ENCODE measurements around the gene NEDD8. TPM values are rescaled to one million over a fixed set of nuclear protein-coding genes. Genes with fewer than 3 reads are reported as not detected.
"Not testable (repeated sequence)": the region's sequence is repeated elsewhere in the genome, so short reads cannot be mapped to it uniquely, and the experiment has no call there.

The NEDD8 gene
- total RNA-seq, 1 experiment from 2014 or later: 192 TPM

DNA sequence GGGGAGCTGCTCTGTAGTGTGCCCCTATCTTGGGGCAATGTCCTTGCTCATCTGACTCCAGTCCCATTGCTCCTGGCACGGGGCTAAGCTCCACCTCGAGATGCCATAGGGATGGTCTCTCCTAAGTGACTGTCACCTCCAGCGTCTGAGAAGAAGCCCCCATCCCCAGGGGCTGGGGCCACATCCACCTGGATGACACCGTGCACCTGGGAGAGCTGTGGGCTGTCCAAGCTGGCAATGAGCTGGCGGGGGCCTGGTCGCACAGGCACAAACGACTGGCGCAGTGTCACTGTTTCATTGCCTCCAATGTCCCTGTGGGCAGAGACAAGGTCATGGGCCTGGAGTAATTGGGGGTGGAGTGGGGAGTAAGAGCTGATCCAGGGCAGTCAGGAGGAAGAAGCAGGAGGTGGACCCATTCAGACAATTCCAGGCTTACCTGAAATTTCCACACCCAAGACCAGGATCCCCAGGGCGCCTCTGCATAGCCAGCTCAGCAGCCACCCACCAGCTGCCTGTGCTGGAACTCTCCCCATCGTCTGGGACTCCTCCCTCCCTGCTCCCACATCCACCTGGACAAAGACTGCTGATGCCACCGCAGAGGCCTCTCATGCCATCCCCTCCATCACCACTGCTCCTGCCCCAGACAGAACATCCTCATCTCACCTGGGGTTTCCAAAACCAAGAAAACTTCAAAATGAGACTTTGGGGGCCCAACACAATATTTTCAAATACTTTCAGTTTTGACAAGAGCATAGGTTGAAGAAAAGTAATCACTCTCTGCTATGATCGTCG is 17.3 kb upstream of the NEDD8 start:
- intact Hi-C loops (cut with micrococcal nuclease; ENCODE audit: unreplicated experiment): no loop called here
- BruUV-seq (replicated peaks): no TSS peak
- Mint-ChIP-seq H3K36me3 (ENCODE audit: insufficient read depth, unreplicated experiment) (no peaks in the 10 kb centered on the region), H3K9me3 (ENCODE audit: low read depth, unreplicated experiment) (no peaks in the 10 kb centered on the region), H3K4me1 (ENCODE audit: low read depth, unreplicated experiment) (peaks cover 7% of the 10 kb centered on the region), H3K4me3 (ENCODE audit: low read depth, unreplicated experiment) (no peak overlapping the region), H3K27ac (ENCODE audit: unreplicated experiment) (no peak overlapping the region), H3K27me3 (ENCODE audit: unreplicated experiment) (no peaks in the 10 kb centered on the region)
- no peak for DNase-seq
- CTCF ChIA-PET: interaction anchor here (3.4 kb wide), 1 partner anchor 48 kb away, joined by 12 read pairs; no protein-coding TSS in a partner anchor
- TF ChIP-seq, protein P1, sequence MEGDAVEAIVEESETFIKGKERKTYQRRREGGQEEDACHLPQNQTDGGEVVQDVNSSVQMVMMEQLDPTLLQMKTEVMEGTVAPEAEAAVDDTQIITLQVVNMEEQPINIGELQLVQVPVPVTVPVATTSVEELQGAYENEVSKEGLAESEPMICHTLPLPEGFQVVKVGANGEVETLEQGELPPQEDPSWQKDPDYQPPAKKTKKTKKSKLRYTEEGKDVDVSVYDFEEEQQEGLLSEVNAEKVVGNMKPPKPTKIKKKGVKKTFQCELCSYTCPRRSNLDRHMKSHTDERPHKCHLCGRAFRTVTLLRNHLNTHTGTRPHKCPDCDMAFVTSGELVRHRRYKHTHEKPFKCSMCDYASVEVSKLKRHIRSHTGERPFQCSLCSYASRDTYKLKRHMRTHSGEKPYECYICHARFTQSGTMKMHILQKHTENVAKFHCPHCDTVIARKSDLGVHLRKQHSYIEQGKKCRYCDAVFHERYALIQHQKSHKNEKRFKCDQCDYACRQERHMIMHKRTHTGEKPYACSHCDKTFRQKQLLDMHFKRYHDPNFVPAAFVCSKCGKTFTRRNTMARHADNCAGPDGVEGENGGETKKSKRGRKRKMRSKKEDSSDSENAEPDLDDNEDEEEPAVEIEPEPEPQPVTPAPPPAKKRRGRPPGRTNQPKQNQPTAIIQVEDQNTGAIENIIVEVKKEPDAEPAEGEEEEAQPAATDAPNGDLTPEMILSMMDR (IDR thresholded peaks at IDR 0.05; ENCODE audit: unreplicated experiment): no peak

DNA sequence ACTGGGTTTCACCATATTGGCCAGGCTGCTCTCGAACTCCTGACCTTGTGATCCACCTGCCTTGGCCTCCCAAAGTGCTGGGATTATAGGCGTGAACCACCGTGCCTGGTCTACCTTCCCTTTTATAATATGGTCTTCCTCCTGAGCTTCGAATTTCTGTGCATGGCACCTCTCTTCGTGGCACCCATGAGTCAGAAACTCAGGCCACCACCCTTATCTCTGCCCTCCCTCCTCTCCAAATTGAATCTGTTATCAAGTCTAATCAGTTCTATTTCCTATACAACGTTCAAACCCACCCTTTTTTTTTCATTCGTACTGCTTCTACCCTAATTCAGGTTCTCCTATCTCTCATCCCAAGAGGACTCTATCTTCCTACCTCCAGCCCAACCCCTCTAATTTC is 15.3 kb upstream of the NEDD8 start:
- intact Hi-C loops (cut with micrococcal nuclease; ENCODE audit: unreplicated experiment): no loop called here
- H3K27me3 Mint-ChIP-seq (ENCODE audit: unreplicated experiment): no peaks in the 10 kb centered on the region
- H3K36me3 Mint-ChIP-seq (ENCODE audit: insufficient read depth, unreplicated experiment): peaks cover 15% of the 10 kb centered on the region
- H3K27ac Mint-ChIP-seq (ENCODE audit: unreplicated experiment): no peak overlapping the region
- H3K9me3 Mint-ChIP-seq (ENCODE audit: low read depth, unreplicated experiment): no peaks in the 10 kb centered on the region
- H3K4me3 Mint-ChIP-seq (ENCODE audit: low read depth, unreplicated experiment): no peak overlapping the region
- TF ChIP-seq, protein P1 (IDR thresholded peaks at IDR 0.05; ENCODE audit: unreplicated experiment): no peak
- CTCF ChIA-PET: interaction anchor here (1.1 to 3.4 kb wide), 2 partner anchors 9 to 50 kb away, joined by 3 to 12 read pairs; no protein-coding TSS in a partner anchor
- peaks cover 7% of the 10 kb centered on the region for H3K4me1 Mint-ChIP-seq (ENCODE audit: low read depth, unreplicated experiment)
- no TSS peak for BruUV-seq (replicated peaks)
- DNase-seq: no peak

DNA sequence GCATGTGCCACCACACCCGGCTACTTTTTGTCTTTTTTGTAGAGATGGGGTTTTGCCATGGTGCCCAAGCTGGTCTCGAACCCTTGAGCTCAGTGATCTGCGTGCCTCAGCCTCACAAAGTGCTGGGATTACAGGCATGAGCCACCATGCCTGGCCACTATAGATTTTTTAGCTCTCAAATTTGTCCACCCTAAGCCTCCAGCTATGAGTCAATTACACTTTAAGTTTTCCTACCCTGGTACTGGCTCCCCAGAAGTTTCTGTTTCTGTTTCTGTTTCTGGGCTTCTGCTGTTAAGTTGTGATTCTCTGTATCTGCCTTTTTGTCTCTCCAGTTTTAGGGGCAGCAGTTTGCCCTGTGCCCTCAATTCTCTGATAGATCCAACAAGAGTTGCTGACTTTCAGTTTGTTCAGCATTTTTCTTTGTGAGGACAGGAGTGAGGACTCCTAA is 14.6 kb upstream of the NEDD8 start:
- H3K4me1 Mint-ChIP-seq (ENCODE audit: low read depth, unreplicated experiment): peaks cover 5% of the 10 kb centered on the region
- no peak overlapping the region for H3K4me3 Mint-ChIP-seq (ENCODE audit: low read depth, unreplicated experiment)
- DNase-seq: no peak
- TF ChIP-seq, protein P1 (IDR thresholded peaks at IDR 0.05; ENCODE audit: unreplicated experiment): no peak
- no peaks in the 10 kb centered on the region for H3K9me3 Mint-ChIP-seq (ENCODE audit: low read depth, unreplicated experiment)
- intact Hi-C loops (cut with micrococcal nuclease; ENCODE audit: unreplicated experiment): no loop called here
- CTCF ChIA-PET: interaction anchor here (0.9 to 3.4 kb wide), 3 partner anchors 8 to 53 kb away, joined by 3 to 12 read pairs (median 3); partner anchors contain the start of genes DHRS1 and NOP9
- no peaks in the 10 kb centered on the region for H3K27me3 Mint-ChIP-seq (ENCODE audit: unreplicated experiment)
- H3K27ac Mint-ChIP-seq (ENCODE audit: unreplicated experiment): no peak overlapping the region
- BruUV-seq (replicated peaks): no TSS peak
- peaks cover 21% of the 10 kb centered on the region for H3K36me3 Mint-ChIP-seq (ENCODE audit: insufficient read depth, unreplicated experiment)

DNA sequence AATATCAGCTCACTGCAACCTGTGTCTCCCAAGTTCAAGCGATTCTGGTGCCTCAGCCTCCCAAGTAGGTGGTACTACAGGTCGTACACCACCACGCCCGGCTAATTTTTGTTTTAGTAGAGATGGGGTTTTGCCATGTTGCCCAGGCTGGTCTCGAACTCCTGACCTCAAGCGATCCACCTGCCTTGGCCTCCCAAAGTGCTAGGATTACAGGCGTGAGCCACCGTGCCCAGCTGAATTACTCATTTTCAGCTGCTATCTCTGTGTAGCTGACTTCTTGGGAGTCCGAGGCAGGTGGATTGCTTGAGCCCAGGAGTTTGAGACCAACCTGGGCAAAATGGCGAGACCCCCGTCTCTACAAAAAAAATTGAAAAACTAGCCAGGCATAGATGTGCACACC is 13.2 kb upstream of the NEDD8 start:
- H3K27ac Mint-ChIP-seq (ENCODE audit: unreplicated experiment): peak overlapping the region; percentile 77
- H3K4me1 Mint-ChIP-seq (ENCODE audit: low read depth, unreplicated experiment); intact Hi-C loops (cut with micrococcal nuclease; ENCODE audit: unreplicated experiment); BruUV-seq (replicated peaks); H3K4me3 Mint-ChIP-seq (ENCODE audit: low read depth, unreplicated experiment); H3K27me3 Mint-ChIP-seq (ENCODE audit: unreplicated experiment); CTCF ChIA-PET; H3K9me3 Mint-ChIP-seq (ENCODE audit: low read depth, unreplicated experiment); DNase-seq: not testable (repeated sequence)
- peaks cover 27% of the 10 kb centered on the region for H3K36me3 Mint-ChIP-seq (ENCODE audit: insufficient read depth, unreplicated experiment)

Data from Calu3 (cell line).